ENCODE data around the gene FGD3. TPM values are rescaled to one million over a fixed set of nuclear protein-coding genes. Genes with fewer than 3 reads are reported as not detected.
A peak's percentile ranks its signal among the peaks of the same experiment; 100 is the strongest.

FGD3 gene
- total RNA-seq, 1 donor = not detected

- Histone ChIP-seq H3K27ac (ENCODE audit: low read depth, low read length) (no peak overlapping the region), H3K79me2 (ENCODE audit: insufficient read depth, low read length) (no peaks in the 10 kb centered on the region), H3K9me3 (ENCODE audit: low read depth, low read length) (no peaks in the 10 kb centered on the region), H3K4me3 (ENCODE audit: insufficient read depth, low read length) (no peak overlapping the region), H3K27me3 (ENCODE audit: insufficient read depth, low read length) (no peaks in the 10 kb centered on the region), H3K4me2 (ENCODE audit: insufficient read depth, low read length) (no peak overlapping the region), H4K20me1 (ENCODE audit: insufficient read depth, low read length) (no peaks in the 10 kb centered on the region), H2AFZ (ENCODE audit: low read length) (no peak overlapping the region), H3K36me3 (ENCODE audit: insufficient read depth, low read length) (no peaks in the 10 kb centered on the region), H3K4me1 (ENCODE audit: insufficient read depth, low read length) (peaks cover 20% of the 10 kb centered on the region)
- DNase-seq (ENCODE audit: insufficient read length, low spot score, missing footprints) = no peak
- TF ChIP-seq, protein P1, sequence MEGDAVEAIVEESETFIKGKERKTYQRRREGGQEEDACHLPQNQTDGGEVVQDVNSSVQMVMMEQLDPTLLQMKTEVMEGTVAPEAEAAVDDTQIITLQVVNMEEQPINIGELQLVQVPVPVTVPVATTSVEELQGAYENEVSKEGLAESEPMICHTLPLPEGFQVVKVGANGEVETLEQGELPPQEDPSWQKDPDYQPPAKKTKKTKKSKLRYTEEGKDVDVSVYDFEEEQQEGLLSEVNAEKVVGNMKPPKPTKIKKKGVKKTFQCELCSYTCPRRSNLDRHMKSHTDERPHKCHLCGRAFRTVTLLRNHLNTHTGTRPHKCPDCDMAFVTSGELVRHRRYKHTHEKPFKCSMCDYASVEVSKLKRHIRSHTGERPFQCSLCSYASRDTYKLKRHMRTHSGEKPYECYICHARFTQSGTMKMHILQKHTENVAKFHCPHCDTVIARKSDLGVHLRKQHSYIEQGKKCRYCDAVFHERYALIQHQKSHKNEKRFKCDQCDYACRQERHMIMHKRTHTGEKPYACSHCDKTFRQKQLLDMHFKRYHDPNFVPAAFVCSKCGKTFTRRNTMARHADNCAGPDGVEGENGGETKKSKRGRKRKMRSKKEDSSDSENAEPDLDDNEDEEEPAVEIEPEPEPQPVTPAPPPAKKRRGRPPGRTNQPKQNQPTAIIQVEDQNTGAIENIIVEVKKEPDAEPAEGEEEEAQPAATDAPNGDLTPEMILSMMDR (IDR thresholded peaks at IDR 0.05; ENCODE audit: extremely low read depth, low read depth, low read length) = no peak
Measured at GRCh38 chr9:93077367-93077766, 130.0 kb downstream of the FGD3 start.

DNA sequence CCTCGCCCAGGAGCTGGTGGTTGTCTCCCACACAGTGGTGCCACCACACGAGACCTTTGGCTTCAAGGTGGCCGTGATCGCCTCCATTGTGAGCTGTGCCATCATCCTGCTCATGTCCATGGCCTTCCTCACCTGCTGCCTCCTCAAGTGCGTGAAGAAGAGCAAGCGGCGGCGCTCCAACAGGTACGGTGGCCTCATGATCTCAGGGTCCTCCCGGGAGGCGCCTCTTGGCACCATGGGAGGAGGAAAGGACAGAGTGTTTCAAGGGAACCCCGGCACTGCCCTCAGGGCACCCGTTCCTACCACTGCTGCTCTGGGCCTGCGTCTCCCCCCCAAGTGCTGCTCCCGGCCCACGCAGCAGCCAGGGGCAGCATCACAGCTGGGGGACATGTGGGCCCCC, 130.5 kb downstream of the FGD3 start:
- no peak overlapping the region for H3K27ac ChIP-seq (ENCODE audit: low read depth, low read length)
- no peak for DNase-seq (ENCODE audit: insufficient read length, low spot score, missing footprints)
- TF ChIP-seq, protein P1 (IDR thresholded peaks at IDR 0.05; ENCODE audit: extremely low read depth, low read depth, low read length) = no peak
- H3K36me3 ChIP-seq (ENCODE audit: insufficient read depth, low read length) = no peaks in the 10 kb centered on the region
- no peak overlapping the region for H3K4me2 ChIP-seq (ENCODE audit: insufficient read depth, low read length)
- no peaks in the 10 kb centered on the region for H3K27me3 ChIP-seq (ENCODE audit: insufficient read depth, low read length)
- H3K9me3 ChIP-seq (ENCODE audit: low read depth, low read length) = no peaks in the 10 kb centered on the region
- H4K20me1 ChIP-seq (ENCODE audit: insufficient read depth, low read length) = no peaks in the 10 kb centered on the region
- no peaks in the 10 kb centered on the region for H3K79me2 ChIP-seq (ENCODE audit: insufficient read depth, low read length)
- no peak overlapping the region for H2AFZ ChIP-seq (ENCODE audit: low read length)
- no peak overlapping the region for H3K4me3 ChIP-seq (ENCODE audit: insufficient read depth, low read length)
- peaks cover 16% of the 10 kb centered on the region for H3K4me1 ChIP-seq (ENCODE audit: insufficient read depth, low read length)

GRCh38 chr9:93079371-93079770, 132.0 kb downstream of the FGD3 start:
- no peak overlapping the region for H3K4me2 ChIP-seq (ENCODE audit: insufficient read depth, low read length)
- H2AFZ ChIP-seq (ENCODE audit: low read length) = no peak overlapping the region
- H3K9me3 ChIP-seq (ENCODE audit: low read depth, low read length) = no peaks in the 10 kb centered on the region
- H3K36me3 ChIP-seq (ENCODE audit: insufficient read depth, low read length) = no peaks in the 10 kb centered on the region
- no peak overlapping the region for H3K27ac ChIP-seq (ENCODE audit: low read depth, low read length)
- no peaks in the 10 kb centered on the region for H3K27me3 ChIP-seq (ENCODE audit: insufficient read depth, low read length)
- no peaks in the 10 kb centered on the region for H4K20me1 ChIP-seq (ENCODE audit: insufficient read depth, low read length)
- no peaks in the 10 kb centered on the region for H3K79me2 ChIP-seq (ENCODE audit: insufficient read depth, low read length)
- H3K4me3 ChIP-seq (ENCODE audit: insufficient read depth, low read length) = no peak overlapping the region
- TF ChIP-seq, protein P1 (IDR thresholded peaks at IDR 0.05; ENCODE audit: extremely low read depth, low read depth, low read length) = no peak
- DNase-seq (ENCODE audit: insufficient read length, low spot score, missing footprints) = no peak
- H3K4me1 ChIP-seq (ENCODE audit: insufficient read depth, low read length) = peaks cover 15% of the 10 kb centered on the region

DNA sequence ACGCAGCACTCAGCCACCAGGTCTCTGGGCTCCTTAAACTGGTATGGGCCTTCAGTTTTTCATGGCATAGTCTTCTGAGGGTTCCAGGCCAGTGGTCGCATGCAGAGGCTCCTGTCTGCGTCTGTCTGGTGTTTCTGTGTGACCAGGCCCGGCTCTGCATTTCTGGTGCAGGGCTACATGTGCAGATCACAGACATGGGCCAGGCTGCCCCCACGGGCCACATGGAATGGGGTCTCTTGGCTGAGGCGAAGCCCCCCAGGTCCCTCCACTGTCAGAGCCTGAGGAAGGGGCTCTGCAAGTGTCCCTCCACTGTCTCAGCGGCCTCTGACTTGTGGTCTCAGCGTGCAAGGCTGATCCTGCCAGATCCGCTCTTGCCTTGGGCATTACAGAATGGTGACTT, 133.1 kb downstream of the FGD3 start:
- Histone ChIP-seq H3K36me3 (ENCODE audit: insufficient read depth, low read length) (no peaks in the 10 kb centered on the region), H3K4me1 (ENCODE audit: insufficient read depth, low read length) (peaks cover 15% of the 10 kb centered on the region), H3K9me3 (ENCODE audit: low read depth, low read length) (no peaks in the 10 kb centered on the region), H3K79me2 (ENCODE audit: insufficient read depth, low read length) (no peaks in the 10 kb centered on the region), H3K27ac (ENCODE audit: low read depth, low read length) (peak overlapping the region; percentile 23), H2AFZ (ENCODE audit: low read length) (no peak overlapping the region), H3K4me2 (ENCODE audit: insufficient read depth, low read length) (no peak overlapping the region), H3K4me3 (ENCODE audit: insufficient read depth, low read length) (no peak overlapping the region), H3K27me3 (ENCODE audit: insufficient read depth, low read length) (no peaks in the 10 kb centered on the region), H4K20me1 (ENCODE audit: insufficient read depth, low read length) (no peaks in the 10 kb centered on the region)
- TF ChIP-seq, protein P1 (IDR thresholded peaks at IDR 0.05; ENCODE audit: extremely low read depth, low read depth, low read length) = no peak
- no peak for DNase-seq (ENCODE audit: insufficient read length, low spot score, missing footprints)
